GM18519 (cell line): ENCODE measurements around the gene HPCAL4.
A peak's percentile ranks its signal among the peaks of the same experiment; 100 is the strongest.

ENCODE experiments used
- ATAC-seq: cut with Tn5 transposase; IDR thresholded peaks from one replicate; pipeline ENCODE4 v1.9.1; 2021; ENCODE audit warnings: mild to moderate bottlenecking, moderate library complexity; ENCODE audit not compliant: unreplicated experiment, low FRiP score

Gene HPCAL4

DNA sequence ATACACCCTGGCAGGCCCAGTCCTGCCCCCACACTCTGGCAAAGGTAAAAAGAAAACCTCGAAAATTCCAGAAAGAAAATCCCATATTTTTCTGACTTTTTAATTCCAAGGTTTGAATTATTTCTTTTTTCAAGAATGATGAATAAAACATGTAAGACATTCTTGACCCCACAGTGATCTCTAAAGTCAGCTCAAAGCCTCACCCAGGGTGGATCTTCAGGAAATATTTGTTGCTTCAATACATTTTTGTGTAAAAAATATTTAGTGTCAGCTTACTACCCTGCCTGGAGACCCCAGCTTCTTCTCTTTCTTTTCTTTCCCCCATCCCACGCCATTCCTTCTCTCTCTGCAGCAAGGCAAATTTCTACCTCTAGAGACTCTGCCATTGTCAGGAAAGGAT, 12.3 kb downstream of the HPCAL4 start:
- ATAC-seq = no peak

DNA sequence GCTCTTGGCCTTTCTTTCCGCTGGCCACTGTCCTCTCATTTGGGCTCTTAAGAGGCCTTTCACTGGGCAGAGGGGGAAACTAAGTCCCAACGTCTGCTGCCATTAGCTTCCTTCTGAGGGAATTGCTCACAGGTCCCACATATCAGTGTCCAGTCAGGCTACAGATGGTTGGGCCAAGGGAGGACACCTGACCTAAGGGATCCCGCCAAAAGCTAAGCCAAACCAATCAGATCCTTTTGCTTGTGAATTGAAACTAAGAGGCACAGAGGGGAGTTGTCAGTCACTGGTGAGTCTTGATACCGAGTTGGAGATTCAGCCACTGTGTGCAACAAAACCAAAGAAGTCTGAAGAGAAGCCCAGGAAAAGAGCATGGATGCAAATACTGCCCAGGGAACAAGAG, 13.6 kb downstream of the HPCAL4 start:
- ATAC-seq = no peak

DNA sequence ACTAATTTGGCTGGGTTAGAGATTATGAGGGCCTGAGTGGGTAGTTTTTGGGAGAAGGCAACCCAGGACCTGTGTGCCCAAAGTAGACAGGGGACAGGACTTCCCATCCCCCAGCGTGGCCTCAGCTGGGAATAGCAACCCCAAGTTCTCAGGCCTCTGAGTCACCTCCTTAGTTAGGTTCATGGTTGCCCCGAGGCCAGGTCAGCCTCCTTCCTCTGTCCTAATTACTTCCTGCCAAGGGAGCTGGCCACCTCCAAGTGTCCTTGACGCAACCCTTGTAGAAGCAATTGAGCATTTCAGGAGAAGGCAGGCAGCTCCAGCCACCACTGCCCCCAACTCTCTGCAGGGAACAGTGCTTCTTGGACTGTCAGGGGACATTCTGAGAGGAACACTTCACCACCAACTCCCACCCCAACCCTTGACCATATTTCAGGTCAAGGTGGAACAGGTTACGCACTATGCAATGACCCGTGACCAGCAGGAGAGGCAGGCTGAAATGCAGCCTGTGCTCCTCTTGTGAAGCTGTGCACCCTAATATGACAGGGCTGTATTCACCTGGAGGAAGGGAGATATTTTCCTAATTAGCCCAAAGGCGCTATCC, 14.2 kb downstream of the HPCAL4 start:
- ATAC-seq = no peak

DNA sequence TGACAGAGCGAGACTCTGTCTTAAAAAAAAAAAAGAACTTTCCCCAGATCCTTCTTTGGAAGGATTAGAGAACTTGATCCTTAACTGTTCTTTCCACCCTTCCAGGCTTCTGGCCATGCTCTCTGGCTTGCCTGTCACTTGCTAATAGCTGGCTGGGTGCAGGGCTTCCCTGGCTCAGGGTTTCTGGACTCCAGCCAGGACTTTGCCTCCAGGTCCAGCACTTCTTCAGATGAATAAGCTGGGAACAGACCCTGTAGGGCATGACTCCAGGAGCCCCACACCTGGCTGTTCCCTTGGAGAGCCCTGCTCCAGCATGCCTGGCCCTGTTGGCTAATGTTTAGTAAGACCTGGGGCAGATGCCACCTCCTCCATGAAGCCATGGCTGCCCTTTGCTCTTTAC, 16.0 kb downstream of the HPCAL4 start:
- ATAC-seq = no peak

DNA sequence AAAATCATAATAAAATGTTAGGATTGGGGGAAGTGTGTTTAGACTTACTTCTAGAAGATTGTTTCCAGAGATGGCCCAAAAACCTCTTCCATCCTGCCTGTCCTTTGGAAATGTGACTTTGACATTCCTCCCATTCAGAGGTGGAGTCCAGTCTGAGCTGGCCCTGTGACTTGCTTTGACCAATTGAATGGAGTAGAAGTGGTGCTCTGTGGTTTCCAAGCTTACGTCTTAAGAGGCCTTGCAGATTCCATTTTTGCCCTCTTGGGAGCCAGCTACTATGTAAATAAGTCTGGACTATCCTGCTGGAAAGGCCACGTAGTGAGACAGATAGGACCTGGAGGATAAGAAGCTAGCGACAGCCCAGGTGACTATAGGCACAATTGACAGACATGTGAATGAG, 18.0 kb downstream of the HPCAL4 start:
- no peak for ATAC-seq

DNA sequence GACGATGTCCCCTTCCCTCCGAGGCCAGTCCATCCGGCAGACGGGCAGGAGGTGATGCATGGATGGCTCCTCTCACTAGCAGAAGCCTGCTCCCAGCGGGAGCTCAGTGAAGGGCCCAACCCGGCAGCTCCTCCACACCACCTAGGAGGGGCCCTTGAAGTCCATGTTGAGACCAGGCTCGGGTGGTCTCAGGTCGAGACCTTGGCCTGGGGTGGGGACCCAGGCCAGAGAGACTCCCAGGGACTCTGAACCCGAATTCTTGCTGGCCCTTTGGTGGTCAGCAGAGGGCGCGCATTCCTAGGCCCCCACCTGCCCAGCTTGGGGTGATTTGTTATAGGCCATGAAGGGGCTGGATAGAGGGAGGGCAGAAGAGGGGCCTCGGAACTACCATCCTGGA, 18.7 kb downstream of the HPCAL4 start:
- ATAC-seq = no peak

DNA sequence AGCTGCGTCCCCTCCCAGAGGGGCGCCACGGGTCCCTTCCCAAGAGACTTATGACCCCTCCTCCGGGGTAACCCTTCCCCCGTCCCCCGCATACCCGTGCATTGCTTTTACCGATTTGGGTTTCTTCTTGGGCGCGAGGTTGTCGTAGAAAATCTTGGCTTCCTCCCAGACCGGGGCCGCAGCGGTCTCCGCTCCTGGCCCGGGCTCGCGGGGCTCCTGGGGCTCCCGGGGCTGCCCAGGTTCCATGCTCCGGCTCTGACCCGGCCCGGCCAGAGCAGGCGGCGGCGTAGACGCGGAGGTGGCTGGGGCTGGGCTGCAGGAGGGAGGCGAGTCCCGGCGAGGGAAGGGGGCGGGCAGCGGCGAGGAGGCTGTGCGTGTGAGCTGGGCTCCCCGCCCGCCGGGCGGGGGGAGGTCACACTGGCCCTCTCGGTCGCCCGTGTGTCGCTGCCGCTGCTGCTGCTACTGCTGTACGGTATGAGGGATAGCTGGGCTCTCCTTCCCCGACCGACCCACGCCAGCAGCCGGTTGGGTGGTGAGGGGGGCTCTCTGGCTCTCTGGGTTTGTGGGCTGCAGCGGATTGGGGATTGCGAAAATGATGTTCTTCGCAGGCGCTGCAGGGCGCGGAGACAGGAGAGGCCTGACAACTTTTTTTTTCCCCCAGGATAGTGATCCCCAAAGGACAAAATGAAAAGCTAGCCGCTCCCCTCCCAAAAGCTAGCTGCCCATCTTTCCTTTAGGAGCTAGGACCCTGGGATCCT, 19.3 kb downstream of the HPCAL4 start, which contains the start of gene NT5C1A:
Gene NT5C1A, minus strand, starts transcription at position 315 of the 758 bp plus-strand sequence. Its CDS starts 69 bp downstream, at position 246.
- no peak for ATAC-seq

DNA sequence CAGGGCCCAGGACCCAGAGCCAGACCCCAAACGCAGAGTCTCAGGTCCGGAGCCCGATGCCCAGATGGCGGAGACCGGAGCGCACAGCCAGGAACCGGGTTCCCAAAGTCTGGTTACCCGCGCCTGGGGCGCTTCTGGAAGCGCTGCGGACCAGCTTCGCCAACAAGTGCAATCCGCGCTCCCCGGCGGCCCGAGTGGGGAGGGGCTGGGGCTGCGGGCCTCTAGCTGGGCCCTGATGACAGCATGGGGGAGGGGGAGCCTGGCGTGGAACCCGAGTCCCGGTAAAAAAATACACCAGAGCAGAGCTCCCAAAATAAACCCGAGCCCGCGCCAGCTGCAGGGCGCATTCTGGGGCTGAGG, 19.8 kb downstream of the HPCAL4 start:
- ATAC-seq = no peak

DNA sequence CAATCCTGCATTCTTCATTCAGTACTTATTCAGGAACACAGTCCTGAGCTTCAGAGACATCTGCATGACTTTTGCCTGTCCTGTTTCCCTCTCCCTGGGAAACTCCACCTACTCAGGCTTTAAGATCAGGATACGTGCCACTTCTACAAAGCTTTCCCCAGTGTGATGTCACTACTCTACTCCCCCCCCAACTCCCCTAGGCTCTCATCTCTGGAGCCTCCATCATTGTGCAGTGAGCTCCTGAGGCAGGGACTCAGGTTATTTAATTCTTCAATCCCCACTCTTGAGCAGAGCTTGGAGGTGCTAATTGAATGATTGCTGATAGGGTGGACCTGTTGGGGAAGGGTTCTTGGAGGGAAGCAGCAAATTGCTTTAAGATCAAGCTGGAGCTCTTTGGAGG, 20.5 kb downstream of the HPCAL4 start:
- no peak for ATAC-seq

DNA sequence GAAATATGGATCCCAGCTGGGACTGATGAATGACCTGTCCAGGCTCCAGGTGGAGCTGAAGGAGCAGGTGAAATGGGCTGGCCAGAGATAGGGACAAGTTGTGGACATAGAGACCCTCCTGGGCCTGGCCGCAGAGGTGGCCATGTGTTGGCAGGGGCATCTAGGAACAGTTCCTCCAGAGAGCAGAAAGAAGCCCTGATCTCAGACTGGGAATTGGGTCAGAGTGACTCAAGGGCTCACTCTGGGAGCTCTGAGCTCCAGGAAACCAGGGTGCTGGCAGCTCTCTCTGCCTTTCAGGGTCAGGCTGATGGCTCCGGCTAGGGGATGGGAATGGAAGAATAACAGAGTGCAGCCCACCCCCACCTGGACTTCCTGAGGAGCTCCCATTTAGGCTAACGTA, 22.3 kb downstream of the HPCAL4 start:
- no peak for ATAC-seq

DNA sequence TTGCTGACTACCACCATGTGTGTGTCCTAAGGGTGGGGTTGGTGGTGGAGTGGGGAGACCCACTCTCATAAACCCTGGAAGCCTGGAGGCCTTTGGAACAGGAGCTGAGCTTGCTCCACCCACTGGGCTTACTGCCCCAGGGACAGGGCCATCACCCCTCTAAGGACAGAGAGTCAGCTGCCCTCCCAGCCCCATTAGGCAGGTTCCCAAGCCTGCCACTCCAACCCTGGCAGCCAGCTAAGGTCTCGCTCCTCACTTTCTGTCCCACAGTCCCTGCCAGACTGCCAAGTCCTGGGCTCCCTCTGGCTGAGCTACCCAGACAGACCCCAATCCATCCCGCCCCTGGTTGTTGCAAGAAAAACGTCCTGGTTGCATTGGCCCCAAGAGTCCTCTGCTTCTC, 23.1 kb downstream of the HPCAL4 start:
- ATAC-seq = no peak

DNA sequence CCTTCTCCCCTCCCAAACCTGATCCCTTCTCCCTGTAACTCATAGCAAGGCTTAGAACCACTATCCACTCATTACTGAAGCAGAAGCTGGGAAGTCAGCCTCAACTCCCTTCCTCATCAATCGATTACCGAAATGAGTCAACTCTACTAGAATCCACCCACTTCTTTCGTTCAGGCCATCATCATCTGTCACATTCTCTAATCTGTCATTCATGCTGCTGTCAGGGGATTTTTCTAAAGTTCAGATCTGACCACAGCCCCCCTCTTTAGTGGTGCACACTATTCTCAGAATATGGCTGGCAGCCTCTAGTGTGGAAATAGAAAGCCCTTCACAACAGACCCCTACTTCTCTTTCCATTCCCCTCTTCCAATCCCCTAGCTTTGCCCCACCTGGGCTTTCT, 24.5 kb downstream of the HPCAL4 start:
- ATAC-seq = peak; percentile 60

DNA sequence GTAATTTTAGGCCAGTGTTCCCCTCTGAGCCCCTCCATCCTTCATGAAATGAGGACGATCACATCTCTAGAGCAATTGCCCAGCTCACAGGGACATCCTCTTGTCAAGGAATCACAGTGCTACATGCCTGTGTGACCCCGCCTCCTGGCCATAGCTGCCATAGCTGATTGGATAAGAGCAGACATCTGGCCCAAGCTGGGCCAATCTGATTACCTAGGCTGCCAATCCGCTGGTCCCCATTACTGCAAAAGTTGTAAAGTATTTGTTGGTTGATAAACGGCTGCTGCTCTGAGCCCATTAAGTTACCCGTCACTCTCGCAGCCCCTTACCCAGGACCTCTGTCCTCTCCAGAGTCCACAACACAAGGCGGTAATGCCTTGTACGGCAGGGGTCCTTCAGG, 27.7 kb downstream of the HPCAL4 start:
- ATAC-seq = no peak

DNA sequence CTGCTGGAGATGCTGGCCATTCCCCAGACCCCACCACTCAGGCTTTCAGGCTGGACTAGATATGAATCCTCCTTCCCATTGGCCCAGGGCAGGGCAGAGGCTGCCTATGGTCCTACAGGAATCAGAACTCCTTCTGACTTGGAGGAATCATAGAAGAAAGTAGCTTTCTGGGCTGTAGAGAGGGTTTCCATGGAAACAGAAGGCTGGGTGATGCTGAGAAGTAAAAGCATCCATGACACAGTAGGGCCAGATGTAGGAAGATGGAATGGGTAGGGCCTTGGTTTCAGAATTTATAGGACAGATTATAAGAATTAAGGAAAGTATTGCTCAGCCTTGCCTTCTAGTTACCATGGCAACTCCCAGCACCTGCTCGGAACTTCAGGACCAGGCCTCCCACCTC, 28.4 kb downstream of the HPCAL4 start:
- ATAC-seq = no peak

DNA sequence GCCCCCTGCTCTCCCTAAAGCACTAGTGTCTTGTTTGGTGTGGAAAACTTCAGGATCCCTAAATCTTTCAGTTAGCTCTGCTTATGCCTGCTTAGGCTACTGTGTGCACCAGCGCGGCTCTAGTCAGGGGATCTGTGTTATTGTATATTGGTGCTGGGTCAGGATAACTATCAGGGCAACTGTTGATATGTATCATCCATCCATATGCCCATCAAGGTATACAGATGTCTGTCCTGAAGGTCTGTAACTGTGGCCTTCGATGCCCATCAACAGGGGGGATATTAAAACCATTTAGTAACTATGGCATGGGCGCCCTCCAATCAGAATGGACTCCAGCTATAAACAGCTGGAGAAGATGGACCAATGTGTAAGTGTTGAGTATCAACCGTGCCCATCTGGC, 31.7 kb downstream of the HPCAL4 start:
- ATAC-seq = no peak

DNA sequence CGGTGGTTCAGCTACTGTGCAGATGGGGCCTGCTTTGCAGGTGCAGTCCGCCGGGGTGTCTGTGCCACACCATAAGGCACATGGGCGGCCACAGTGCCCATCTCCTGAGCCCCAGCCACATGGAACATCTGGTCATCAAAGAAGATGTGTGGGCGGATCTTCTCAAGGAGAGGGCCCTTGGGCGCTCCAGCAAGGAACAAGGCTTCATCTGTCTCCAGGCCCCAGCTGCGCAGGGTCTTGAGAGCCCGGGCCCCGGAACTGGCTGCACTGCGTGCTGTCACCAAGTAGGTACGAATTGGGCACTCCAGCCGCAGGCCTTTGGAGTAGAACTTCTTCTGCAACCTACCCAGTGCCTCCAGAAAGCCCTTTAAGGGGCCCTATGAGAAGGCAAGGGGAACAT, 32.1 kb downstream of the HPCAL4 start:
- no peak for ATAC-seq

DNA sequence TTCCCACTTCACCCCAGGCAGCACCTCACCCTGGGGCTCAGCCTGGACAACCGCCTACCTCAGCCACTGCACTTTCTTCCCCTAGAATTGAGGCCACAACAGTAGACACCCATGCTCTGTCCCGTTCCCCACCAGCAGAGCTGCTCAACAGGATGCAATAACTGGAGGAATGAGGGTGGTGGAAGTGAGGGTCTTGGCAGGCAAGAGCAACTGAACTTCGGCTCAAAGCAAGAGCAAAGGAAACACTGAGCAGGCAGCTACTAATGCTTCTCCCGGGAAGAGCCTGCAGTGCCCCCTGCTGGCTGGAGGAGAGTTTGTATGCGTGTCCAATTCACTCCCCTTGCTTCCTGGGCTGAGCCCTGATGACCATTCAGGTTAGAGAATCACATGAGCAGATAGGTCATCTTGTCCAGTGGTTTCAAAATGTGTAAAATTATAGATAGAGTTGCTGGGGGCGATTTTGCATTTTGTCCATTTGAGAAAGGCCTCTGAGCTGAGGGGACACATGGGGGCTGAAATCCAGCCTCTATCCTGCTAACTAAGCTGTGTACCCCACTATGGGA, 33.2 kb downstream of the HPCAL4 start:
- no peak for ATAC-seq

DNA sequence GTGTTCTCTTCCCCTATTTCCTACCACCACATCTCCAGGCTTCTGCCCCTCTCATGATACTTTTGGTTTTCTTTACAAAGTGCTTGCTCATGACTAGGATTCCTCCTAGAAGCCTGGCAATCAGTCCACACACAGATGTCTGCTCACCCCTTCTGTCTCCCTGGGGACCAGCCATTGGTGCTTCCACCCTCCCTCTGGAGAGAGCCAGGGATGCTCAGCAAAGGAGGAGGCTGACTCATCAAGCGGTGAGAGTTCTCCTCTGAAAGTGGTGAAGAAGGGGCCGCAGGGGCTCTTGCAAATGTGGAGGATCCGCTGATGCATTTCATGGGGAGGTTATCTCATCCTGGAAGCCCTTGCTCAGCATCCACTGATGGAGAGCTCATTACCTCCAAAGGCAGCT, 33.8 kb downstream of the HPCAL4 start:
- no peak for ATAC-seq

DNA sequence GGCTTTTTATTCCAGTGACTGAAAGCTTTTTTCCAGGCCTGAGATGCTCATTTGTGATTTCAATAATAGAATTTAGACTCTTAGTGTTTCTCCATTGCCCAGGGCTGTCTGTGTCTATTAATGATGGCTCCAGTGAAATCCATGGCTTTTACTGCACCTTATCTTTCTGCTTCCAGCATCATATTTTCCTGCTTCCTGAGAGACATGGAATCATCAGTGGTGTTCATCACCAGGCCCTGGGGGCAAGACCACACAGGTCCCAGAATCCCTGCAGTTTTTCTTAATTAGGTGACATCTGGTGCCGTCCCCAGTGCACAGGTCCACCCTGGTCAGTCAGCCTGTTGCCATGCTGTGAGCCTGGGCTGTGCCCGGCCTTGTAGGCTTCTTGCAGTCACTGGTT, 34.8 kb downstream of the HPCAL4 start:
- no peak for ATAC-seq

DNA sequence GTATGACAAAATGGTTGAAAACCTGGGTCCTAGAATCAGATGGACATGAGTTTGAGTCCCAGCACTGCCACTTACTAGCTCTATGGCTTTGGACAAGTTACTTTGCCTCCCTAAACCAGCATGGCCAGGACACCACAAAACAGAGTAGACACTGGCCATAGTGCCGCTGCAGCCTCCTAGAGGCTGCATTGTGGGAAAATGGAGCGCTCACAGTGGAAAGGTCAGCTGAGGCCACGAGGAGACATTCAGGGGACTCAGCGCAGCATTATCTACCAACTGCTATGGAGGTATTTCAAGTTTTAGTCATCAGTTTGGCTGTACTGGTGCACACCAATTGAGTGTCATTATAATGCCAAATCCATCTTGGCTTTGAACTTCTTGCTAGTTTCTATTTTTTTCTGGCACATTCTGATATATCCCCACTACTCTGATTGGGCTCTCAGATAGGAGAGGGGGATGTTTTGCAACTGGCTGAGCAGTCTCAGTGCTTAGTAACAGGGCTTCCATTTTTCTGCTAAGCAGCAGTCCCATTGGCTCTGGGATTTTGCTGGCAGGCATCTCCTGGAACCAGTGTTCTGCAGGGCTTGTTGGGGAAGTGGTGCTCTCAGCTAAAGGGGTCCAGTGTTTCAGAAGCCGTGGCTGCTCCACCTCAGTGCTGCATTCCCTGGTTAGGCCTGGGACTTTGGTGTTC, 35.5 kb downstream of the HPCAL4 start:
- ATAC-seq = no peak

DNA sequence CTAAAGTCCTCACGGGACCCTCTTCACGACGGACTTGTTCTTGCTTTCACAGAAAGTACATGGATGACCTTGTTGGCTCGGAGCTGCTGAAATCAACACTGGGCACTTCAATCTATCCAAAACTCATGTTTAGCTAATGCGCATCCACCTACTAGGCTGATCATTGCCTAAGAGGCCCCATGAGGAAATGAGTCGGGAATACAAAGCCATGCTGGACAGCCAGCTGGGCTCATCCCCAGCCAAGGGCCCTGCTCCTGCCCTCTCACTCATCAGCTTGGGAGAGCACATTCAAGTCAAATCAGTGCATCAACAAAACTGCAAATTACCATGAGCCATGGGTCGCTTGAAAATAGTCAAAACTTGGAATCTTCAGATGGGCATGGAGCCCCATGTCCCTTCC, 36.9 kb downstream of the HPCAL4 start:
- no peak for ATAC-seq
